ENCODE data around the gene ITGB4.

ITGB4 gene

DNA sequence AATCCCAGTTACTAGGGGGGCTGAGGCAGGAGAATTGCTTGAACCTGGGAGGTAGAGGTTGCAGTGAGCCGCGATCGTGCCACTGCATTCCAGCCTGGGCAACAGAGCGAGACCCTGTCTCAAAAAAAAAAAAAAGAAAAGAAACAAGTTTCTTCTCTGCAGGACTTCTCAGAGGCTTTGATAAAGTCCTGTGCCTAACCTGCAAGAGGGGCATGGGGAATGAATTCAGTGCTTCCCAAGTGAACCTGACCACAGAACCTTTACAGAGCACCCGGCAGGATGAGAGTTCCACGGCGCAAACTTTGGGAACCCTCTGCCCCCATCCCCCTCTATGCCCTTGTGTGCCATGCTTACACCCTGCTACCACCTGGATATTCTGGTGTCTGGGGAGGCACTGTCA lies 17.9 kb downstream of the ITGB4 start:
- no peak overlapping the region; the same call in 1 of the 2 replicates for H3K27ac ChIP-seq (replicated peaks)
- no peaks in the 10 kb centered on the region for H3K27me3 ChIP-seq (ENCODE audit: insufficient read depth, poor library complexity, severe bottlenecking)
- TF ChIP-seq, protein P1, sequence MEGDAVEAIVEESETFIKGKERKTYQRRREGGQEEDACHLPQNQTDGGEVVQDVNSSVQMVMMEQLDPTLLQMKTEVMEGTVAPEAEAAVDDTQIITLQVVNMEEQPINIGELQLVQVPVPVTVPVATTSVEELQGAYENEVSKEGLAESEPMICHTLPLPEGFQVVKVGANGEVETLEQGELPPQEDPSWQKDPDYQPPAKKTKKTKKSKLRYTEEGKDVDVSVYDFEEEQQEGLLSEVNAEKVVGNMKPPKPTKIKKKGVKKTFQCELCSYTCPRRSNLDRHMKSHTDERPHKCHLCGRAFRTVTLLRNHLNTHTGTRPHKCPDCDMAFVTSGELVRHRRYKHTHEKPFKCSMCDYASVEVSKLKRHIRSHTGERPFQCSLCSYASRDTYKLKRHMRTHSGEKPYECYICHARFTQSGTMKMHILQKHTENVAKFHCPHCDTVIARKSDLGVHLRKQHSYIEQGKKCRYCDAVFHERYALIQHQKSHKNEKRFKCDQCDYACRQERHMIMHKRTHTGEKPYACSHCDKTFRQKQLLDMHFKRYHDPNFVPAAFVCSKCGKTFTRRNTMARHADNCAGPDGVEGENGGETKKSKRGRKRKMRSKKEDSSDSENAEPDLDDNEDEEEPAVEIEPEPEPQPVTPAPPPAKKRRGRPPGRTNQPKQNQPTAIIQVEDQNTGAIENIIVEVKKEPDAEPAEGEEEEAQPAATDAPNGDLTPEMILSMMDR (IDR thresholded peaks at IDR 0.05; ENCODE audit: insufficient read depth, low read length): no peak
- TF ChIP-seq SPI1 (IDR thresholded peaks at IDR 0.05; ENCODE audit: borderline replicate concordance, low read depth): no peak
- TF ChIP-seq, protein P2, sequence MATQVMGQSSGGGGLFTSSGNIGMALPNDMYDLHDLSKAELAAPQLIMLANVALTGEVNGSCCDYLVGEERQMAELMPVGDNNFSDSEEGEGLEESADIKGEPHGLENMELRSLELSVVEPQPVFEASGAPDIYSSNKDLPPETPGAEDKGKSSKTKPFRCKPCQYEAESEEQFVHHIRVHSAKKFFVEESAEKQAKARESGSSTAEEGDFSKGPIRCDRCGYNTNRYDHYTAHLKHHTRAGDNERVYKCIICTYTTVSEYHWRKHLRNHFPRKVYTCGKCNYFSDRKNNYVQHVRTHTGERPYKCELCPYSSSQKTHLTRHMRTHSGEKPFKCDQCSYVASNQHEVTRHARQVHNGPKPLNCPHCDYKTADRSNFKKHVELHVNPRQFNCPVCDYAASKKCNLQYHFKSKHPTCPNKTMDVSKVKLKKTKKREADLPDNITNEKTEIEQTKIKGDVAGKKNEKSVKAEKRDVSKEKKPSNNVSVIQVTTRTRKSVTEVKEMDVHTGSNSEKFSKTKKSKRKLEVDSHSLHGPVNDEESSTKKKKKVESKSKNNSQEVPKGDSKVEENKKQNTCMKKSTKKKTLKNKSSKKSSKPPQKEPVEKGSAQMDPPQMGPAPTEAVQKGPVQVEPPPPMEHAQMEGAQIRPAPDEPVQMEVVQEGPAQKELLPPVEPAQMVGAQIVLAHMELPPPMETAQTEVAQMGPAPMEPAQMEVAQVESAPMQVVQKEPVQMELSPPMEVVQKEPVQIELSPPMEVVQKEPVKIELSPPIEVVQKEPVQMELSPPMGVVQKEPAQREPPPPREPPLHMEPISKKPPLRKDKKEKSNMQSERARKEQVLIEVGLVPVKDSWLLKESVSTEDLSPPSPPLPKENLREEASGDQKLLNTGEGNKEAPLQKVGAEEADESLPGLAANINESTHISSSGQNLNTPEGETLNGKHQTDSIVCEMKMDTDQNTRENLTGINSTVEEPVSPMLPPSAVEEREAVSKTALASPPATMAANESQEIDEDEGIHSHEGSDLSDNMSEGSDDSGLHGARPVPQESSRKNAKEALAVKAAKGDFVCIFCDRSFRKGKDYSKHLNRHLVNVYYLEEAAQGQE (IDR thresholded peaks at IDR 0.05; ENCODE audit: insufficient replicate concordance, low read depth): no peak
- no peak for TF ChIP-seq POLR2AphosphoS5 (IDR thresholded peaks at IDR 0.05; ENCODE audit: low read depth)
- TF ChIP-seq GABPA (IDR thresholded peaks at IDR 0.05; ENCODE audit: low read depth): no peak
- DNase-seq (ENCODE audit: low read depth in 1 of 2, low spot score in 1 of 2): no peak
- H3K4me3 ChIP-seq (replicated peaks; ENCODE audit: insufficient read depth, low read length): no peak overlapping the region

DNA sequence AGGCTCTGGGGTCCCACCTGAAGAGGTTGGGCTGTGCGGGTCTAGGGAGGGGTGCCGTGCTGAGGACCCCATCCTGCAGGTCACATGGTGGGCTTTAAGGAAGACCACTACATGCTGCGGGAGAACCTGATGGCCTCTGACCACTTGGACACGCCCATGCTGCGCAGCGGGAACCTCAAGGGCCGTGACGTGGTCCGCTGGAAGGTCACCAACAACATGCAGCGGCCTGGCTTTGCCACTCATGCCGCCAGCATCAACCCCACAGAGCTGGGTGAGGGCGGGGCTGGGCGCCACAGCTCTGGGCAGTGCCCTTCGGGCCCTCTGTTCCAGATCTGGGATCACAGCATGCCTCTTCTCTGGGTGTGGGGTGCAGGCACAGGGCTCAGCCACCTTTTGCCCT lies 18.5 kb downstream of the ITGB4 start:
- no peak for DNase-seq (ENCODE audit: low read depth in 1 of 2, low spot score in 1 of 2)
- Histone ChIP-seq H3K4me3 (replicated peaks; ENCODE audit: insufficient read depth, low read length) (no peak overlapping the region), H3K27ac (replicated peaks) (no peak overlapping the region), H3K27me3 (ENCODE audit: insufficient read depth, poor library complexity, severe bottlenecking) (no peaks in the 10 kb centered on the region)
- TF ChIP-seq POLR2AphosphoS5 (IDR thresholded peaks at IDR 0.05; ENCODE audit: low read depth) (no peak), GABPA (IDR thresholded peaks at IDR 0.05; ENCODE audit: low read depth) (no peak), SPI1 (IDR thresholded peaks at IDR 0.05; ENCODE audit: borderline replicate concordance, low read depth) (no peak)
- TF ChIP-seq, protein P1 (IDR thresholded peaks at IDR 0.05; ENCODE audit: insufficient read depth, low read length): no peak
- TF ChIP-seq, protein P2 (IDR thresholded peaks at IDR 0.05; ENCODE audit: insufficient replicate concordance, low read depth): no peak

DNA sequence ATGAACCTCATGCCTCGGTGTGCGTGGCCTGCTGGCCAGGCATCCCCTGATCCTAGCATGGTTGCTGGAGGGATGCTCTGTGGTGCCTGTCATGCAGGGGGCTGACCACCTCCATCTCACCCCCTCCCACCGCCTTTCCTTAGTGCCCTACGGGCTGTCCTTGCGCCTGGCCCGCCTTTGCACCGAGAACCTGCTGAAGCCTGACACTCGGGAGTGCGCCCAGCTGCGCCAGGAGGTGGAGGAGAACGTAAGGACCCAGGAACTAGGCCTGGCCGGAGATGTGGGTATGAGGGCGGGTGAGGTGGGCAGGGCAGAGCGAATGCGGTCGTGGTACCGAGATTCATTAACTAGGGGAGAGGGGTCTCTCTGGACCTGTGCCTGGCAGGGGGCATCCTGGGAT lies 19.0 kb downstream of the ITGB4 start:
- DNase-seq (ENCODE audit: low read depth in 1 of 2, low spot score in 1 of 2): no peak
- no peaks in the 10 kb centered on the region for H3K27me3 ChIP-seq (ENCODE audit: insufficient read depth, poor library complexity, severe bottlenecking)
- no peak overlapping the region for H3K27ac ChIP-seq (replicated peaks)
- TF ChIP-seq GABPA (IDR thresholded peaks at IDR 0.05; ENCODE audit: low read depth) (no peak), SPI1 (IDR thresholded peaks at IDR 0.05; ENCODE audit: borderline replicate concordance, low read depth) (no peak), POLR2AphosphoS5 (IDR thresholded peaks at IDR 0.05; ENCODE audit: low read depth) (no peak)
- TF ChIP-seq, protein P1 (IDR thresholded peaks at IDR 0.05; ENCODE audit: insufficient read depth, low read length): no peak
- TF ChIP-seq, protein P2 (IDR thresholded peaks at IDR 0.05; ENCODE audit: insufficient replicate concordance, low read depth): no peak
- no peak overlapping the region for H3K4me3 ChIP-seq (replicated peaks; ENCODE audit: insufficient read depth, low read length)

All from HL-60 (cell line).